Sigmoid colon (tissue), 4 donors: ENCODE results near the gene GPR3.

Experiments
- POLR2AphosphoS5 ChIP-seq, 4 donors: sonication (generic); formaldehyde crosslinking; IDR thresholded peaks; one replicate each; pipeline ENCODE4 v1.6.1; 2017; ENCODE audit warnings: antibody characterized with exemption in 4 of 4
- TF ChIP-seq, protein P1 (sequence below), 4 experiments: fragments of 450-650 bp in 3 of 4; fragments of 200-600 bp in 1 of 4; IDR thresholded peaks; one replicate each; pipeline ENCODE4 v1.5.1; 2016 to 2019; ENCODE audit warnings: antibody characterized with exemption in 4 of 4, mild to moderate bottlenecking in 3 of 4, moderate library complexity in 2 of 4

GRCh38 chr1:27444632-27445031, 52.2 kb downstream of the GPR3 start:
- no peak for TF ChIP-seq POLR2AphosphoS5 (IDR thresholded peaks at IDR 0.05)
- TF ChIP-seq, protein P1, sequence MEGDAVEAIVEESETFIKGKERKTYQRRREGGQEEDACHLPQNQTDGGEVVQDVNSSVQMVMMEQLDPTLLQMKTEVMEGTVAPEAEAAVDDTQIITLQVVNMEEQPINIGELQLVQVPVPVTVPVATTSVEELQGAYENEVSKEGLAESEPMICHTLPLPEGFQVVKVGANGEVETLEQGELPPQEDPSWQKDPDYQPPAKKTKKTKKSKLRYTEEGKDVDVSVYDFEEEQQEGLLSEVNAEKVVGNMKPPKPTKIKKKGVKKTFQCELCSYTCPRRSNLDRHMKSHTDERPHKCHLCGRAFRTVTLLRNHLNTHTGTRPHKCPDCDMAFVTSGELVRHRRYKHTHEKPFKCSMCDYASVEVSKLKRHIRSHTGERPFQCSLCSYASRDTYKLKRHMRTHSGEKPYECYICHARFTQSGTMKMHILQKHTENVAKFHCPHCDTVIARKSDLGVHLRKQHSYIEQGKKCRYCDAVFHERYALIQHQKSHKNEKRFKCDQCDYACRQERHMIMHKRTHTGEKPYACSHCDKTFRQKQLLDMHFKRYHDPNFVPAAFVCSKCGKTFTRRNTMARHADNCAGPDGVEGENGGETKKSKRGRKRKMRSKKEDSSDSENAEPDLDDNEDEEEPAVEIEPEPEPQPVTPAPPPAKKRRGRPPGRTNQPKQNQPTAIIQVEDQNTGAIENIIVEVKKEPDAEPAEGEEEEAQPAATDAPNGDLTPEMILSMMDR (IDR thresholded peaks at IDR 0.05) = no peak
